Measurements from ENCODE around the gene ENPEP. TPM values are rescaled to one million over a fixed set of nuclear protein-coding genes. Genes with fewer than 3 reads are reported as not detected.
"Not testable (repeated sequence)": the region's sequence is repeated elsewhere in the genome, so short reads cannot be mapped to it uniquely, and the experiment has no call there.

Gene ENPEP
- total RNA-seq: under 1 TPM; 0.05 to 0.28 TPM

- Mint-ChIP-seq H3K4me3 (no peak within 1 kb of the TSS), H3K27me3 (peaks cover 17 to 31% of the 10 kb centered on the region in 2 donors), H3K4me1 (ENCODE audit: low read depth in 2 of 2) (peaks cover 0 to 3% of the 10 kb centered on the region in 2 donors), H3K9me3 (peaks cover 2% of the 10 kb centered on the region), H3K36me3 (no peaks in the 10 kb centered on the region), H3K27ac (no peak within 1 kb of the TSS)
- no peak for DNase-seq (ENCODE audit: low spot score)
- ATAC-seq: peak in 1 of 2 donors; percentile 48
Measured at GRCh38 chr4:110475881-110476818, at the start of gene ENPEP. Gene ENPEP (plus strand): TSS chr4:110476155. CDS start chr4:110476415, 260 bp downstream.

- not testable (repeated sequence) for H3K27ac Mint-ChIP-seq; H3K4me1 Mint-ChIP-seq (ENCODE audit: low read depth in 2 of 2); DNase-seq (ENCODE audit: low spot score); ATAC-seq; H3K36me3 Mint-ChIP-seq; H3K9me3 Mint-ChIP-seq; H3K4me3 Mint-ChIP-seq
- H3K27me3 Mint-ChIP-seq: peaks cover 6 to 56% of the 10 kb centered on the region in 2 donors
Measured at GRCh38 chr4:110431805-110432204, 44.1 kb upstream of the ENPEP start.

- not testable (repeated sequence) for ATAC-seq; H3K9me3 Mint-ChIP-seq; H3K4me3 Mint-ChIP-seq; DNase-seq (ENCODE audit: low spot score); H3K4me1 Mint-ChIP-seq (ENCODE audit: low read depth in 2 of 2); H3K27ac Mint-ChIP-seq; H3K36me3 Mint-ChIP-seq
- peaks cover 8 to 28% of the 10 kb centered on the region in 2 donors for H3K27me3 Mint-ChIP-seq
Measured at GRCh38 chr4:110437292-110437691, 38.7 kb upstream of the ENPEP start.

- H3K27ac Mint-ChIP-seq; H3K9me3 Mint-ChIP-seq; H3K4me1 Mint-ChIP-seq (ENCODE audit: low read depth in 2 of 2); DNase-seq (ENCODE audit: low spot score); ATAC-seq; H3K36me3 Mint-ChIP-seq; H3K4me3 Mint-ChIP-seq: not testable (repeated sequence)
- H3K27me3 Mint-ChIP-seq: peaks cover 20 to 33% of the 10 kb centered on the region in 2 donors
Measured at GRCh38 chr4:110439209-110439608, 36.7 kb upstream of the ENPEP start.

GRCh38 chr4:110442309-110442708 is 33.6 kb upstream of the ENPEP start:
- Mint-ChIP-seq H3K27me3 (peaks cover 23 to 29% of the 10 kb centered on the region in 2 donors), H3K4me3 (no peak overlapping the region), H3K9me3 (no peaks in the 10 kb centered on the region), H3K4me1 (ENCODE audit: low read depth in 2 of 2) (no peaks in the 10 kb centered on the region), H3K36me3 (no peaks in the 10 kb centered on the region), H3K27ac (no peak overlapping the region)
- DNase-seq (ENCODE audit: low spot score): no peak
- no peak for ATAC-seq

GRCh38 chr4:110442788-110443187 is 33.2 kb upstream of the ENPEP start:
- Mint-ChIP-seq H3K36me3 (no peaks in the 10 kb centered on the region), H3K4me1 (ENCODE audit: low read depth in 2 of 2) (no peaks in the 10 kb centered on the region), H3K27me3 (peaks cover 19 to 26% of the 10 kb centered on the region in 2 donors), H3K27ac (no peak overlapping the region), H3K9me3 (no peaks in the 10 kb centered on the region), H3K4me3 (no peak overlapping the region)
- DNase-seq (ENCODE audit: low spot score): no peak
- ATAC-seq: no peak

- Mint-ChIP-seq H3K9me3 (no peaks in the 10 kb centered on the region), H3K4me1 (ENCODE audit: low read depth in 2 of 2) (no peaks in the 10 kb centered on the region), H3K36me3 (no peaks in the 10 kb centered on the region), H3K27me3 (peaks cover 7 to 16% of the 10 kb centered on the region in 2 donors), H3K27ac (no peak overlapping the region), H3K4me3 (no peak overlapping the region)
- no peak for ATAC-seq
- no peak for DNase-seq (ENCODE audit: low spot score)
Measured at GRCh38 chr4:110449947-110450346, 26.0 kb upstream of the ENPEP start.

GRCh38 chr4:110452546-110452945 is 23.4 kb upstream of the ENPEP start:
- no peak overlapping the region for H3K27ac Mint-ChIP-seq
- H3K4me3 Mint-ChIP-seq: no peak overlapping the region
- DNase-seq (ENCODE audit: low spot score): no peak
- peak; percentile 43 to 63 for ATAC-seq
- no peaks in the 10 kb centered on the region for H3K4me1 Mint-ChIP-seq (ENCODE audit: low read depth in 2 of 2)
- peaks cover 15 to 23% of the 10 kb centered on the region in 2 donors for H3K27me3 Mint-ChIP-seq
- H3K9me3 Mint-ChIP-seq: no peaks in the 10 kb centered on the region
- H3K36me3 Mint-ChIP-seq: no peaks in the 10 kb centered on the region

GRCh38 chr4:110454441-110454840 is 21.5 kb upstream of the ENPEP start:
- Mint-ChIP-seq H3K4me1 (ENCODE audit: low read depth in 2 of 2) (no peaks in the 10 kb centered on the region), H3K9me3 (no peaks in the 10 kb centered on the region), H3K36me3 (no peaks in the 10 kb centered on the region), H3K4me3 (no peak overlapping the region), H3K27me3 (peaks cover 21 to 30% of the 10 kb centered on the region in 2 donors), H3K27ac (no peak overlapping the region)
- no peak for DNase-seq (ENCODE audit: low spot score)
- ATAC-seq: no peak

- DNase-seq (ENCODE audit: low spot score): no peak
- no peaks in the 10 kb centered on the region for H3K4me1 Mint-ChIP-seq (ENCODE audit: low read depth in 2 of 2)
- H3K9me3 Mint-ChIP-seq: no peaks in the 10 kb centered on the region
- H3K4me3 Mint-ChIP-seq: no peak overlapping the region
- no peak overlapping the region for H3K27ac Mint-ChIP-seq
- peaks cover 26 to 39% of the 10 kb centered on the region in 2 donors for H3K27me3 Mint-ChIP-seq
- no peaks in the 10 kb centered on the region for H3K36me3 Mint-ChIP-seq
- no peak for ATAC-seq
Measured at GRCh38 chr4:110458494-110459266, 17.3 kb upstream of the ENPEP start.

- H3K4me1 Mint-ChIP-seq (ENCODE audit: low read depth in 2 of 2): no peaks in the 10 kb centered on the region
- no peaks in the 10 kb centered on the region for H3K36me3 Mint-ChIP-seq
- H3K27ac Mint-ChIP-seq: no peak overlapping the region
- ATAC-seq (no peak), DNase-seq (ENCODE audit: low spot score) (no peak)
- H3K27me3 Mint-ChIP-seq: peaks cover 26 to 39% of the 10 kb centered on the region in 2 donors
- H3K9me3 Mint-ChIP-seq: no peaks in the 10 kb centered on the region
- no peak overlapping the region for H3K4me3 Mint-ChIP-seq
Measured at GRCh38 chr4:110460074-110460746, 15.7 kb upstream of the ENPEP start.

- no peak for ATAC-seq
- peaks cover 6% of the 10 kb centered on the region for H3K9me3 Mint-ChIP-seq
- peaks cover 6% of the 10 kb centered on the region for H3K36me3 Mint-ChIP-seq
- DNase-seq (ENCODE audit: low spot score): no peak
- peaks cover 14 to 29% of the 10 kb centered on the region in 2 donors for H3K27me3 Mint-ChIP-seq
- no peak overlapping the region for H3K27ac Mint-ChIP-seq
- peaks cover 8 to 11% of the 10 kb centered on the region in 2 donors for H3K4me1 Mint-ChIP-seq (ENCODE audit: low read depth in 2 of 2)
- H3K4me3 Mint-ChIP-seq: no peak overlapping the region
Measured at GRCh38 chr4:110467400-110467799, 8.6 kb upstream of the ENPEP start.

- Mint-ChIP-seq H3K36me3 (peaks cover 6% of the 10 kb centered on the region), H3K4me3 (no peak overlapping the region), H3K27ac (no peak overlapping the region), H3K9me3 (peaks cover 6% of the 10 kb centered on the region), H3K4me1 (ENCODE audit: low read depth in 2 of 2) (peaks cover under 1 to 3% of the 10 kb centered on the region in 2 donors), H3K27me3 (peaks cover 22 to 31% of the 10 kb centered on the region in 2 donors)
- ATAC-seq: no peak
- no peak for DNase-seq (ENCODE audit: low spot score)
Measured at GRCh38 chr4:110472583-110473329, 3.2 kb upstream of the ENPEP start.

All from natural killer cell treated with Interleukin-12 subunit alpha and Interleukin-12 subunit beta and Interleukin-15 and Interleukin-18, amount 100 ng/mL, for 72 hours (primary cell).